IMR-90 (cell line): ENCODE results near the gene ATXN1. TPM values are rescaled to one million over a fixed set of nuclear protein-coding genes. Genes with fewer than 3 reads are reported as not detected.

ENCODE experiments used
- ATAC-seq: fragments of 200-7000 bp; cut with Tn5 transposase; 2 replicates; pipeline ENCODE4 v1.9.1; 2020; ENCODE audit warnings: low read depth, mild to moderate bottlenecking, moderate library complexity
- BruUV-seq: library from RNA; stranded (reverse); fragments of 400-500 nt; replicated peaks from 2 replicates; lab custom pipeline; 2021; lab: Mats Ljungman, UMichigan
- CTCF ChIA-PET: fragments of 300-600 bp; formaldehyde crosslinking; extraction: SDS; loops from one replicate; lab custom pipeline; 2021; ENCODE audit warnings: antibody characterized with exemption; lab: Yijun Ruan, JAX
- POLR2A ChIA-PET: fragments of 300-600 bp; sonication (Branson Sonifier 250); formaldehyde crosslinking; loops from one replicate; lab custom pipeline; 2022; ENCODE audit warnings: antibody characterized with exemption; ENCODE audit not compliant: unreplicated experiment; lab: Charles Lee
- DNase-seq: peaks from one replicate; pipeline ENCODE4 v3.0.0; 2013
- H2AFZ ChIP-seq: replicated peaks from 2 replicates; pipeline ENCODE3; 2013; ENCODE audit warnings: low read length, mild to moderate bottlenecking; ENCODE audit not compliant: poor library complexity
- H2AK5ac ChIP-seq: 2 replicates; pipeline ENCODE4 v1.6.1; 2013; ENCODE audit warnings: low read depth, low read length, inconsistent platforms
- H2AK9ac ChIP-seq: replicated peaks from 2 replicates; pipeline ENCODE3; 2013; ENCODE audit warnings: mild to moderate bottlenecking, low read depth, low read length, moderate library complexity; ENCODE audit not compliant: poor library complexity
- H2BK120ac ChIP-seq: 2 replicates; pipeline ENCODE4 v1.6.1; 2013; ENCODE audit warnings: low read depth, low read length, inconsistent platforms
- H2BK15ac ChIP-seq: 3 replicates; pipeline ENCODE4 v1.6.1; 2013; ENCODE audit warnings: low read depth, low read length, inconsistent platforms
- H2BK20ac ChIP-seq: 2 replicates; pipeline ENCODE4 v1.6.1; 2013; ENCODE audit warnings: low read depth, mild to moderate bottlenecking, inconsistent platforms, low read length, moderate library complexity
- H2BK5ac ChIP-seq: 2 replicates; pipeline ENCODE4 v1.6.1; 2013; ENCODE audit warnings: mild to moderate bottlenecking, low read depth, low read length, inconsistent platforms; ENCODE audit not compliant: poor library complexity, severe bottlenecking
- H3K14ac ChIP-seq: replicated peaks from 2 replicates; pipeline ENCODE4 v1.6.1; 2013; ENCODE audit warnings: low read depth, low read length, inconsistent platforms
- H3K18ac ChIP-seq: 2 replicates; pipeline ENCODE4 v1.6.1; 2013; ENCODE audit warnings: low read depth, low read length, control low read depth
- H3K23ac ChIP-seq: 2 replicates; pipeline ENCODE4 v1.6.1; 2013; ENCODE audit warnings: low read depth, low read length, inconsistent platforms
- H3K27ac ChIP-seq: 2 replicates; pipeline ENCODE4 v1.5.1; 2013; ENCODE audit warnings: mild to moderate bottlenecking, control low read depth, low read length; ENCODE audit not compliant: insufficient read depth
- H3K27me3 ChIP-seq: 2 replicates; pipeline ENCODE4 v1.6.1; 2013; ENCODE audit warnings: low read length; ENCODE audit not compliant: control insufficient read depth, insufficient read depth
- H3K36me3 ChIP-seq: 2 replicates; pipeline ENCODE4 v1.6.1; 2013; ENCODE audit warnings: low read length, mixed read lengths; ENCODE audit not compliant: control insufficient read depth, insufficient read depth
- H3K4ac ChIP-seq: 2 replicates; pipeline ENCODE4 v1.6.1; 2013; ENCODE audit warnings: low read depth, low read length, inconsistent platforms
- H3K4me1 ChIP-seq: 2 replicates; pipeline ENCODE4 v1.6.1; 2013; ENCODE audit warnings: low read length, mixed read lengths; ENCODE audit not compliant: control insufficient read depth, insufficient read depth
- H3K4me2 ChIP-seq: 2 replicates; pipeline ENCODE4 v1.6.1; 2013; ENCODE audit warnings: low read depth, mild to moderate bottlenecking, control low read depth, low read length, moderate library complexity
- H3K4me3 ChIP-seq: 2 replicates; pipeline ENCODE4 v1.5.1; 2013; ENCODE audit warnings: low read depth, mild to moderate bottlenecking, control low read depth, low read length, moderate library complexity; ENCODE audit not compliant: insufficient read depth
- H3K56ac ChIP-seq: 2 replicates; pipeline ENCODE4 v1.6.1; 2013; ENCODE audit warnings: low read length, inconsistent platforms; ENCODE audit not compliant: insufficient read depth; ENCODE audit errors: extremely low read depth
- H3K79me1 ChIP-seq, 2 experiments: 2 replicates each; pipeline ENCODE4 v1.6.1; 2013; ENCODE audit warnings: low read length in 2 of 2, inconsistent platforms in 1 of 2, low read depth in 1 of 2
- H3K9ac ChIP-seq: 2 replicates; pipeline ENCODE4 v1.6.1; 2013; ENCODE audit warnings: low read depth, low read length, control low read depth
- H3K9me1 ChIP-seq: 2 replicates; pipeline ENCODE4 v1.6.1; 2013; ENCODE audit warnings: low read length, inconsistent platforms; ENCODE audit not compliant: insufficient read depth
- H3K9me3 ChIP-seq: 2 replicates; pipeline ENCODE4 v1.6.1; 2013; ENCODE audit warnings: low read length; ENCODE audit not compliant: control insufficient read depth, insufficient read depth
- H4K20me1 ChIP-seq: 2 replicates; pipeline ENCODE4 v1.6.1; 2013; ENCODE audit warnings: low read length, inconsistent platforms; ENCODE audit not compliant: insufficient read depth
- H4K5ac ChIP-seq: 2 replicates; pipeline ENCODE4 v1.6.1; 2013; ENCODE audit warnings: mild to moderate bottlenecking, low read depth, low read length, control low read depth
- H4K8ac ChIP-seq, 2 experiments: 2 replicates each; pipeline ENCODE4 v1.6.1; 2013; ENCODE audit warnings: low read depth in 2 of 2, low read length in 2 of 2, control low read depth in 1 of 2, inconsistent platforms in 1 of 2
- H4K91ac ChIP-seq: 2 replicates; pipeline ENCODE4 v1.6.1; 2013; ENCODE audit warnings: low read depth, low read length, inconsistent platforms; ENCODE audit not compliant: insufficient read depth
- BHLHE40 ChIP-seq: fragments of 150-350 bp; IDR thresholded peaks from 2 replicates; pipeline ENCODE4 v1.6.1; 2016; ENCODE audit warnings: mild to moderate bottlenecking, low read depth, low read length
- CEBPB ChIP-seq: IDR thresholded peaks from 2 replicates; pipeline ENCODE4 v1.6.1; 2012; ENCODE audit warnings: low read depth, low read length, improper control_type of control experiment
- CHD1 ChIP-seq: IDR thresholded peaks from 2 replicates; pipeline ENCODE4 v1.6.1; 2012; ENCODE audit warnings: low read depth, low read length, improper control_type of control experiment
- CTCF ChIP-seq: conservative IDR thresholded peaks from 2 replicates; pipeline ENCODE4 v1.5.1; 2012; ENCODE audit warnings: mild to moderate bottlenecking, low read depth, low read length, improper control_type of control experiment
- FOS ChIP-seq: fragments of 150-350 bp; IDR thresholded peaks from 2 replicates; pipeline ENCODE4 v1.6.1; 2016; ENCODE audit warnings: low read depth, low read length
- MAFK ChIP-seq: IDR thresholded peaks from 2 replicates; pipeline ENCODE4 v1.6.1; 2012; ENCODE audit warnings: low read depth, low read length, improper control_type of control experiment
- MAZ ChIP-seq: IDR thresholded peaks from 2 replicates; pipeline ENCODE4 v1.6.1; 2012; ENCODE audit warnings: low read depth, mild to moderate bottlenecking, low read length, improper control_type of control experiment, moderate library complexity, borderline replicate concordance
- MXI1 ChIP-seq: IDR thresholded peaks from 2 replicates; pipeline ENCODE4 v1.6.1; 2012; ENCODE audit warnings: low read depth, mild to moderate bottlenecking, low read length, moderate library complexity, borderline replicate concordance
- NFE2L2 ChIP-seq: fragments of 150-350 bp; IDR thresholded peaks from 2 replicates; pipeline ENCODE4 v1.6.1; 2016; ENCODE audit warnings: low read depth, mild to moderate bottlenecking, low read length
- POLR2A ChIP-seq: IDR thresholded peaks from 2 replicates; pipeline ENCODE4 v1.6.1; 2012; ENCODE audit warnings: mild to moderate bottlenecking, low read depth, low read length
- RAD21 ChIP-seq: IDR thresholded peaks from 2 replicates; pipeline ENCODE4 v1.6.1; 2012; ENCODE audit warnings: low read length, improper control_type of control experiment
- RFX5 ChIP-seq: IDR thresholded peaks from 2 replicates; pipeline ENCODE4 v1.8.0; 2012; ENCODE audit warnings: low read depth, mild to moderate bottlenecking, low read length, moderate library complexity
- SMC3 ChIP-seq: fragments of 150-350 bp; IDR thresholded peaks from 2 replicates; pipeline ENCODE4 v1.6.1; 2016; ENCODE audit warnings: low read depth, mild to moderate bottlenecking, antibody characterized with exemption, low read length, moderate library complexity
- WGBS, 2 experiments: methylation state at CpG; one replicate each; pipeline versions ENCODE4 v1.1.5 to v1.1.7; 2013; ENCODE audit warnings: missing lambda C conversion rate in 2 of 2; ENCODE audit not compliant: insufficient read length in 1 of 2; ENCODE audit errors: extremely low coverage in 2 of 2; 5-methylcytosine and 5-hydroxymethylcytosine counted together
- dilution Hi-C: fragments of 300-500 bp; cut with HindIII; formaldehyde crosslinking; loops from one replicate; pipeline ENCODE4 v1.14.3; 2018; ENCODE audit warnings: low sequenced_read_pairs; ENCODE audit not compliant: unreplicated experiment
- in situ Hi-C: fragments of 300-500 bp; cut with MboI; formaldehyde crosslinking; loops from 3 replicates; pipeline ENCODE4 v1.14.3; 2019; ENCODE audit warnings: low sequenced_read_pairs, inconsistent platforms, mixed read lengths
- intact Hi-C: fragments of 100-400 bp; cut with micrococcal nuclease; formaldehyde crosslinking; loops from 2 replicates; pipeline ENCODE4 v1.10.0; 2022
- polyA plus RNA-seq, 3 experiments: library from polyadenylated mRNA; depleted of rRNA; stranded (reverse); fragments of >200 nt; gene quantifications; 2 replicates each; pipeline ENCODE4 v1.2.3, GENCODE V29; 2012; ENCODE audit warnings: low replicate concordance in 1 of 3
- total RNA-seq: library from RNA; depleted of rRNA; stranded (reverse); fragments of >200 nt; gene quantifications from 2 replicates; pipeline ENCODE4 v1.2.3, GENCODE V29; 2012
- TF ChIP-seq, protein P1 (sequence below): fragments of 150-350 bp; IDR thresholded peaks from 2 replicates; pipeline ENCODE4 v1.6.1; 2016; ENCODE audit warnings: low read depth, mild to moderate bottlenecking, low read length, moderate library complexity, borderline replicate concordance
- TF ChIP-seq, protein P2 (sequence below): fragments of 150-350 bp; IDR thresholded peaks from 2 replicates; pipeline ENCODE4 v1.6.1; 2017; ENCODE audit warnings: mild to moderate bottlenecking, antibody characterized with exemption, low read length, low read depth

The ATXN1 gene
- total and polyA plus RNA-seq, 2 of the 4 experiments (the other 2 are of a cell fraction), result 7.3 to 11.1 TPM

GRCh38 chr6:16505711-16506357 is 255.4 kb downstream of the ATXN1 start:
- Histone ChIP-seq H3K23ac (0 out of 2 replicates have a peak overlapping the region, but pooled peaks have one; percentile 48), H3K14ac (peak overlapping the region; percentile 38), H3K79me1 (peaks cover 9 to 29% of the 10 kb centered on the region in 2 experiments), H3K9ac (no peak overlapping the region), H3K9me1 (peaks cover 10% of the 10 kb centered on the region), H3K9me3 (no peaks in the 10 kb centered on the region), H4K8ac (no peak overlapping the region), H2BK5ac (no peak overlapping the region), H3K4me2 (no peak overlapping the region), H3K27ac (no peak overlapping the region), H3K4ac (0 out of 2 replicates have a peak overlapping the region, but pooled peaks have one; percentile 39), H2AK5ac (no peak overlapping the region), H2BK120ac (no peak overlapping the region), H2BK15ac (no peak overlapping the region), H3K4me1 (peaks cover 9% of the 10 kb centered on the region), H3K56ac (no peak overlapping the region), H2AK9ac (no peak overlapping the region), H2BK20ac (0 out of 2 replicates have a peak overlapping the region, but pooled peaks have one; percentile 39), H3K18ac (no peak overlapping the region), H3K27me3 (no peaks in the 10 kb centered on the region), H4K5ac (no peak overlapping the region), H3K4me3 (no peak overlapping the region), H4K91ac (no peak overlapping the region), H3K36me3 (no peaks in the 10 kb centered on the region), H2AFZ (no peak overlapping the region), H4K20me1 (no peaks in the 10 kb centered on the region; the same call in 1 of the 2 replicates)
- peak; percentile 68 for ATAC-seq
- 50% methylated on average over 3 of the region's 9 CpGs; no CpG with 5 or more reads in 1 of the 2 experiments for WGBS, 2 experiments
- ChIA-PET CTCF (no interaction called here), POLR2A (no interaction called here)
- BruUV-seq, result no TSS peak
- in situ Hi-C loops, result no loop called here
- peak; percentile 78 for DNase-seq
- dilution Hi-C loops, result no loop called here
- intact Hi-C loops, result no loop called here
- TF ChIP-seq CHD1, result no peak
- no peak for TF ChIP-seq MAFK
- TF ChIP-seq, protein P1, sequence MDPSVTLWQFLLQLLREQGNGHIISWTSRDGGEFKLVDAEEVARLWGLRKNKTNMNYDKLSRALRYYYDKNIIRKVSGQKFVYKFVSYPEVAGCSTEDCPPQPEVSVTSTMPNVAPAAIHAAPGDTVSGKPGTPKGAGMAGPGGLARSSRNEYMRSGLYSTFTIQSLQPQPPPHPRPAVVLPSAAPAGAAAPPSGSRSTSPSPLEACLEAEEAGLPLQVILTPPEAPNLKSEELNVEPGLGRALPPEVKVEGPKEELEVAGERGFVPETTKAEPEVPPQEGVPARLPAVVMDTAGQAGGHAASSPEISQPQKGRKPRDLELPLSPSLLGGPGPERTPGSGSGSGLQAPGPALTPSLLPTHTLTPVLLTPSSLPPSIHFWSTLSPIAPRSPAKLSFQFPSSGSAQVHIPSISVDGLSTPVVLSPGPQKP, result no peak
- TF ChIP-seq RFX5, result no peak
- TF ChIP-seq CEBPB, result peak; percentile 71
- TF ChIP-seq MAZ, result no peak
- TF ChIP-seq CTCF, result no peak
- no peak for TF ChIP-seq NFE2L2
- no peak for TF ChIP-seq MXI1
- peak; percentile 18; the same call in 1 of the 2 replicates for TF ChIP-seq BHLHE40
- no peak; the same call in 1 of the 2 replicates for TF ChIP-seq RAD21
- TF ChIP-seq FOS, result peak; percentile 62; the same call in 1 of the 2 replicates
- TF ChIP-seq POLR2A, result no peak
- TF ChIP-seq SMC3, result no peak
- TF ChIP-seq, protein P2, sequence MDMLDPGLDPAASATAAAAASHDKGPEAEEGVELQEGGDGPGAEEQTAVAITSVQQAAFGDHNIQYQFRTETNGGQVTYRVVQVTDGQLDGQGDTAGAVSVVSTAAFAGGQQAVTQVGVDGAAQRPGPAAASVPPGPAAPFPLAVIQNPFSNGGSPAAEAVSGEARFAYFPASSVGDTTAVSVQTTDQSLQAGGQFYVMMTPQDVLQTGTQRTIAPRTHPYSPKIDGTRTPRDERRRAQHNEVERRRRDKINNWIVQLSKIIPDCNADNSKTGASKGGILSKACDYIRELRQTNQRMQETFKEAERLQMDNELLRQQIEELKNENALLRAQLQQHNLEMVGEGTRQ, result peak; percentile 71
